ENCODE data around the gene MESP2.

Gene MESP2

DNA sequence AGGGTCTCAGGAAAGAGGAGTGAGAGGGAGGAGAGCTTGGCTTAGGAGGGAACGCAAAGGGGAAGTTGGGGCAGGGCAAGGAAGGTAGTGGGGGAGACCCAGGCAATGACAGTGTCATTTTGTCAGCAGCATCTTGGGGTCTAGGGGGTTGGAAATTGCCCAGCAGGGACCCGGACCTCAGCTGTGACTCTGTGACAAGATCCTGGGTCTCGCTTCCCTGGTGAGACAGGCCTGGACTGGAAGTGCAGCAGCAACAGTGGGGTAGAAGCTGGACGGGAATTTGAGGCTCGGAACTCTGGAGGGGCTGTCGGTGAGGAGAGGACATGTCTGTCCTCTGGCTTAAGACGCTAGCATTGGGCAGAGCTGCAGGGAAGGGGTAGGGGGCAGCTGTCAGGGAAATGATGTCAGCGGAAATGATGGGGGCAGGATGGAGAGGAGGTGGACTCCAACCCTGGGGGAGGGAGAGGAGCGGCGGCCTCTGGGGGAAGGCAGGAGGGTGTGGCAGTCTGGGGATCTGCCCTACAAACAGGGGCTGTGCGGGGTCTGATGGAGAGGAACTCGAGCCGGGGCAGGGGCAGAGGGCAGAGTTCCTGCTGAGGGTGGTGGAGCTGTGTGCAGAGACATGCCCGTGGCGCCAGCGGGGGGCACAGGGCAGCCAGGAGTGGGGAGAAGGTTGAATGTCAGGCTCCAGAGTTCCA lies 26.2 kb downstream of the MESP2 start:
- no peak for DNase-seq (ENCODE audit: low spot score)

DNA sequence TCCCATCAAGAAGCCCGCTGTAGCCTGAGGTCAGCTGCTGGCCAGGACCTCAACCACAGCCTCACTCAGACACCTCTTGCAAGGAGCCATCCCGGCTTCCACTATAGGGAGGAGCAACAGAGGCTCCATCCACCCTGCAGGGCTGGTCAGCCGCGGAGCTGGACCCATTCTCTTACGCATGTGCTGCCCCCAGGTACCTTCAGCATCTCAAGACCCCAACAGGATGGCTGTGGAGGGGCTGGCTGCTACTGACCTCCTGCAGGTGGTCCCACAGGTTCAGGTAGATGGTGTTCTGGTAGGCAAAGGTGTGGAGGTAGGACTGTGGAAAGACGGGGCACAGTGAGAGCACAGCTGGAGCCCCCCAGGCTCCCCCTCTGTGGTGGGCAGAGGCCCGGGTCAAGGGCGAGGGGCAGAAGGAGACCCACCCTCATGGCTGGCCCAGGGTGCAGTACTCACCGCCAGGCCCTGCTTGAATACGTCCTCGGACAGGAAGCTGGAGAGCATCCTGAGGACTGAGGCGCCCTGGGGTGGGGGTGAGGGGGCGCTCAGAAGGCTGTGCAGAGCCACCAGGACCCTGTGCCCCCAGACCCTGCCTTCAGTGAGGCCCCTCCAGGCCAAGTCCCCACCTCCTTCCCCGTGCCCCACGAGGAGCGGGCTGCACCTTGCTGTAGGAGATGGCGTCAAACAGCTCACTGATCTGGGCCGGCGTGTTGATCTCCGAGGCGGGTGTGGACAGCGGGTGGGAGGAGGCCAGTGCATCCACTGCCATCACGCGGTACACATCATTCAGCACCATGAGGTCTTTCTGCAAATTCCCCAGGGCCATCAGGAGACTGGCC lies 27.1 kb downstream of the MESP2 start:
- no peak for DNase-seq (ENCODE audit: low spot score)

DNA sequence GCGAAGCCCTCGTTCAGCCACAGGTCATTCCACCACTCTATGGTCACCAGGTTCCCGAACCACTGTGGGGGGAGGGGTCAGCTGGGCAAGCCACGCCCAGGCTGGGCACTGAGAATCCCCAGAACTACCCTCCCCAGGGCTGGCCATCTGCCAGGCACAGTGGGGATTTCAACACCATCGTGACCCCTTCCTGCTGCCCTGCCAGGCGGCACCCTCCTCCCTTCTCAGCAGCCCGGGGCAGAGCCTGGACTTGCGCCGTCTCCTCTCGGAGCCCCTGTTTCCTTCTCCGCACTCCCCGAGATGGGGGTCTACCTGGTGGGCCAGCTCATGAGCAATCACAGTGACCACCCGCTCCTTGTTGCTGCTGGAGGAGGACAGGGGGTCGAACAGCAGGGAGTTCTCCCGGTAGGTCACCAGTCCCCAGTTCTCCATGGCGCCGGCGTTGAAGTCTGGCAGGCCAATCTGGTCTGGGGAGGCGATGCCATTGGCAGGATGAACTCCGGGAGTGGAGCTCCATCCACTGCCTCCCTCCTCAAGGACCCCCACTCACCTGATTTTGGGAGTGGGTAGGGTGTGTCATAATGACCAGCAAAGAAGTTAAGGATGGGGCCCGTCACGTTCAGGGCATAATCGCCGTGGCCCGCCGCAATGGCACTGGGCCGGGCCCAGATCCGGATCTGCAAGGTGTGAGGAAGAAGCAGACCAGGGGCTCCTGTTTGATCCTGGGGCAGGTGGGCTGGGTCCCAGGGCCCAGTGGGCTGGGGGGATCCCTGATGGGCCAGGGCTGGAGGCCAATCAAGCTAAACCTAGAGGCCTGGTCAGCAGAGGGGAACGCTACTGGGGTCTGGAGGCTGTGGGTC lies 28.0 kb downstream of the MESP2 start:
- no peak for DNase-seq (ENCODE audit: low spot score)

GRCh38 chr15:89805241-89806209 lies 29.4 kb downstream of the MESP2 start:
- no peak for DNase-seq (ENCODE audit: low spot score)

- no peak for DNase-seq (ENCODE audit: low spot score)
Observed at GRCh38 chr15:89806210-89806558, 30.1 kb downstream of the MESP2 start.

GRCh38 chr15:89806559-89807550 lies 30.7 kb downstream of the MESP2 start:
- DNase-seq (ENCODE audit: low spot score) = no peak

GRCh38 chr15:89807689-89808088 lies 31.6 kb downstream of the MESP2 start:
- no peak for DNase-seq (ENCODE audit: low spot score)

- DNase-seq (ENCODE audit: low spot score) = no peak
Observed at GRCh38 chr15:89808160-89808870, 32.2 kb downstream of the MESP2 start.

DNA sequence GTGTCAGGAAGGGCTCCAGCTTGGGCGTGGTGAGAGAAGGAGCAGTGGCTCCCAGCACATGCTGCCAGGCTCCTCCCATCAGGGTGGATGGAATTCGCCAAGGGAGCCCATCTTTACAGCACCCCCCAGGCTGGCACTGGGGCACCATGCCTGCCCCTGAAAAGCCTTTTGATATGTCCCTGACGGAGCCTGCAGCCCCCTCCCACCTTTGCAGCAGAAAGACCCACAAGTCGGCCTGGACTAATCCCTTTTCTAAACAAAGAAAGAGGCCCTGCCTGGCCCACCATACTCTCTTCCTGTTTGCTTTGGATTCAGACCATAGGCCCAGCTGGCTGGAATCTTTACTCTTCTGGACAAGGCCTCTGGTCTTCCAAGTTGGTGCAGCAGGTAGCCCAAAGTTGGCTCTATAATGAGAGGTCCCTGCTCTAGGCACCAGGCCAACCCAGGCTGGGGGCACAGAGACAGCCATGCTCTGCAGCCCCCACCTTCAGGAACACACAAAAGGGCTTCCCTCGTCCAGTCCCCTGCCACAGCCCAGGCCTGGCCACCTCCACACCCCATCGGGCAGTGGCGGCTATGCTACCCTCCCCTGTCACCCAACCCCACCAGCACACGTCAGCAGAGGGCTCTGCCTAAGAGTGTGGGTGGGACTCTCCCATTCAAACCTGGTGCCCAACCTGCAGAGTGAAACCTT lies 33.1 kb downstream of the MESP2 start:
- DNase-seq (ENCODE audit: low spot score) = no peak

DNA sequence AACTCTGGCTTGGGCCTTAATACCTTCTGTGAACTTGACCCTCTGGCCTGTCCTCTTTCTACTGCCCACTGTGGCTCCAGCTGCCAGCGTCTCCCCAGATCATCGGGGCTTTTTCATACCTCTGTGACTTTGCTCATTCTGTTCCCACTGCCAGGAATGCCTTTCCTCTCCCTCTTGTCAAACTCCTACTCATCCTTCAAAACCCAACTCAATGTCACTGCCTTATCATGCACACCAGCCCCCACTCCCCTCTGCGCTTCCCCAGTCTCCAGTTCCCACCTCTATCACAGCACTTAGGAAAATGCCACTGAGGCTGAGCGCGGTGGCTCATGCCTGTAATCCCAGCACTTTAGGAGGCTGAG lies 33.6 kb downstream of the MESP2 start:
- no peak for DNase-seq (ENCODE audit: low spot score)

GRCh38 chr15:89810837-89811236 lies 34.7 kb downstream of the MESP2 start:
- no peak for DNase-seq (ENCODE audit: low spot score)

GRCh38 chr15:89812011-89812846 lies 36.1 kb downstream of the MESP2 start:
- DNase-seq (ENCODE audit: low spot score) = no peak

- no peak for DNase-seq (ENCODE audit: low spot score)
Observed at GRCh38 chr15:89812847-89813320, 36.8 kb downstream of the MESP2 start.

DNA sequence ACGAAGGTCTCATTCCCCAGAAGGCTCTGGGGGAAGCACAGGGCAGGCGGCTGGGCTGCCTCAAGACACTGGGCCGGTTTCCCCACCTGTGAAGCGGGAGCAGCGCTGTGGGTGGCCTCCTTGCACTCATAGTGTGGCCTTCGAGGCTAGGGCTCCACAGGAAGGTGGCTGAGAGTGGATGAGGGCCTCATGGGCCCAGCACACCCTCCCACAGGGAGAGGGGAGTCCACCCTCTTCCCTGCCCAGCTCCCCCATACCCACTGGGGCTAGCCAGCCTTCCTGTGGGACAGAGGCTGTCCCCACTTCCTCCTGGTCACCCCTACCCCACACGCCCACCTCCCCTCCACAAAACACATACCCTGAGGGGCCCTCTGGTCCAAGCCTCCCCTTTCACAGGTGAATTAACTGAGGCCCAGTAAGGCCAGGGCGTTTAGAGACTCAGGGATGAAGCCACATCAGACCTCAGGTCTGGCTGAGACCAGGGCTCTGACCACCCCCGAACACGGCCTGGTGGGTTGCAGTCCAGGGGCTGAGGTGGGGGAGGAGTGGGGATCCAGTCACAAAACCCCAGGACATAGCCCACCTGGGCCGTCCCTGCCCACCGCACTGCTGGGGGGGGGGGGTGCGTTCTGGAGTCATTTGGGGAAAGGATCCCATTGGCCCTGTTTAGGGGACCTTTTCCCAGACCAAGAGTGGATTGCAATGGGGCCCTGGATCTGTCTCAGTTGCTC lies 37.4 kb downstream of the MESP2 start:
- DNase-seq (ENCODE audit: low spot score) = no peak

DNA sequence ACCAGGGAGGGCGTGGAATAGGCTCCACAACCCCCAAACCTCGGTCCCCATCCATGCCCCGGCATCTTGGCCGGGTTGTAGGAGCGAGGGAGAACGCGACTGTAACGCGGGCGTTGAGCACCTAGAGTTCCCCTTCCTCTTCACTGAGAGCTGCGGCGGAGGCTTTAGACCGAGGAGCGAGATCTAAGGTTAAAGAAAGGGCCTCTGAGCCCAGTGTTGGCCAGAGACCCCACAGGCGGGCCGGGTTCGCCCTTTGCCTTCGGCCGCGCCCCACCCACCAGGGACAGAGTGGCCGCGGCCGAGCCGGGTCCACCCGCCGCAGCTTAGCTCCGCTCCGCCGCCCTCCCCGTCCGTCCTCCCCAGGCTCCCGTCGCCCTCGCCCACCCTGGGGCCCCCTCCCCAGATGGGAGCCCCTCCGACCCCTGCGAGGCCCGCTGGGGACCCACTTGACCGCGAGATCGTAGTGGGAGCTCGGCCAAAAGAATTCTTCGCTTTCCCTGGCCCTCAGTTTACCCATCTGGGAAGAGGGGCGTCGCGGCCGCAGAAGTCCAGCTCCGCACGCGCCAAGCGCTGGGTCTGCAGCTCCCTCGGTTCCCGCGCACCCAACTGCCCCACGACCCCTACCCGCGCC lies 38.1 kb downstream of the MESP2 start:
- no peak for DNase-seq (ENCODE audit: low spot score)

DNA sequence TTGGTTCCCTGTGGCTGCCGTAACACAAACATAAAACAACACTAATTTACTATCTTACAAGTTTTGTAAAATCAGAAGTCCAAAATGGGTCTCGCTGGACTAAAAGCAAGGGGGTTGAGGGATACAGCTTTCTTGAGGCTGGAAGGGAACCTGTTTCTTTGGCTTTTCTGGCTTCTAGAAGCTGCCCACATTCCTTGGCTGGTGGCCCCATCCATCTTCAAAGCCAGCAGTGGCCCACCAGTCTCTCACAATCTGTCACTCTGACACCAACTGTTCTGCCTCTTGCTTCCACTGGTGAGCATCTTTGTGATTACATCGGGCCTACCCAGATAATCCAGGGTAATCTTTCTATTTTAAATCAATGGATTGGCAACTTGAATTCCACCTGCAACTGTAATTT lies 39.6 kb downstream of the MESP2 start:
- DNase-seq (ENCODE audit: low spot score) = no peak

Measured in NAMALWA (cell line).